Lower leg skin (tissue), 3 donors: Measurements from ENCODE around the gene MBD6.

Experiments
- POLR2A ChIP-seq, 2 donors: fragments of 450-650 bp; IDR thresholded peaks; one replicate each; pipeline ENCODE4 v1.6.1; 2016 to 2017; ENCODE audit warnings: antibody characterized with exemption in 2 of 2, mild to moderate bottlenecking in 1 of 2, moderate library complexity in 1 of 2
- TF ChIP-seq, protein P1 (sequence below), 3 donors: fragments of 450-650 bp; IDR thresholded peaks; one replicate each; pipeline ENCODE4 v1.5.1; 2016; ENCODE audit warnings: antibody characterized with exemption in 3 of 3, mild to moderate bottlenecking in 3 of 3, moderate library complexity in 2 of 3

GRCh38 chr12:57496822-57497221 lies 25.8 kb upstream of the MBD6 start:
- TF ChIP-seq, protein P1, sequence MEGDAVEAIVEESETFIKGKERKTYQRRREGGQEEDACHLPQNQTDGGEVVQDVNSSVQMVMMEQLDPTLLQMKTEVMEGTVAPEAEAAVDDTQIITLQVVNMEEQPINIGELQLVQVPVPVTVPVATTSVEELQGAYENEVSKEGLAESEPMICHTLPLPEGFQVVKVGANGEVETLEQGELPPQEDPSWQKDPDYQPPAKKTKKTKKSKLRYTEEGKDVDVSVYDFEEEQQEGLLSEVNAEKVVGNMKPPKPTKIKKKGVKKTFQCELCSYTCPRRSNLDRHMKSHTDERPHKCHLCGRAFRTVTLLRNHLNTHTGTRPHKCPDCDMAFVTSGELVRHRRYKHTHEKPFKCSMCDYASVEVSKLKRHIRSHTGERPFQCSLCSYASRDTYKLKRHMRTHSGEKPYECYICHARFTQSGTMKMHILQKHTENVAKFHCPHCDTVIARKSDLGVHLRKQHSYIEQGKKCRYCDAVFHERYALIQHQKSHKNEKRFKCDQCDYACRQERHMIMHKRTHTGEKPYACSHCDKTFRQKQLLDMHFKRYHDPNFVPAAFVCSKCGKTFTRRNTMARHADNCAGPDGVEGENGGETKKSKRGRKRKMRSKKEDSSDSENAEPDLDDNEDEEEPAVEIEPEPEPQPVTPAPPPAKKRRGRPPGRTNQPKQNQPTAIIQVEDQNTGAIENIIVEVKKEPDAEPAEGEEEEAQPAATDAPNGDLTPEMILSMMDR (IDR thresholded peaks at IDR 0.05), result no peak
- no peak for TF ChIP-seq POLR2A (IDR thresholded peaks at IDR 0.05)
